ENCODE data around the gene PRRC2B.

- TF ChIP-seq CTCF (IDR thresholded peaks at IDR 0.05; ENCODE audit: poor library complexity) (no peak), EZH2phosphoT487 (IDR thresholded peaks at IDR 0.05; ENCODE audit: low read depth, severe bottlenecking, unreplicated experiment) (no peak)
Observed at GRCh38 chr9:131537946-131538345, 144.1 kb downstream of the PRRC2B start.
